NCI-H446 treated with DMSO at 0.1 percent for 48 hours (cell line): ENCODE results near the gene SLC15A3.
A peak's percentile ranks its signal among the peaks of the same experiment; 100 is the strongest.

ENCODE experiments used
- DNase-seq: peaks from one replicate; lab custom pipeline; 2025; lab: John Stamatoyannopoulos, UW

SLC15A3 gene

GRCh38 chr11:60945295-60945667 is 6.7 kb downstream of the SLC15A3 start:
- DNase-seq = no peak

- DNase-seq = no peak
Observed at GRCh38 chr11:60944490-60945294, 7.3 kb downstream of the SLC15A3 start.

- DNase-seq = peak; percentile 13
Observed at GRCh38 chr11:60942970-60943565, 8.9 kb downstream of the SLC15A3 start.

- no peak for DNase-seq
Observed at GRCh38 chr11:60942219-60942618, 9.8 kb downstream of the SLC15A3 start.

GRCh38 chr11:60941371-60942119 is 10.4 kb downstream of the SLC15A3 start:
- DNase-seq = no peak

- no peak for DNase-seq
Observed at GRCh38 chr11:60939855-60940254, 12.1 kb downstream of the SLC15A3 start.

GRCh38 chr11:60939301-60939700 is 12.7 kb downstream of the SLC15A3 start:
- no peak for DNase-seq

GRCh38 chr11:60938500-60938899 is 13.5 kb downstream of the SLC15A3 start:
- DNase-seq = no peak

- DNase-seq = no peak
Observed at GRCh38 chr11:60937811-60938210, 14.2 kb downstream of the SLC15A3 start.

- DNase-seq = no peak
Observed at GRCh38 chr11:60937144-60937527, 14.8 kb downstream of the SLC15A3 start.

- no peak for DNase-seq
Observed at GRCh38 chr11:60936467-60937143, 15.4 kb downstream of the SLC15A3 start.

- no peak for DNase-seq
Observed at GRCh38 chr11:60935676-60936442, 16.1 kb downstream of the SLC15A3 start.

- DNase-seq = no peak
Observed at GRCh38 chr11:60934790-60935605, 17.0 kb downstream of the SLC15A3 start.

- DNase-seq = no peak
Observed at GRCh38 chr11:60934124-60934789, 17.7 kb downstream of the SLC15A3 start.

- no peak for DNase-seq
Observed at GRCh38 chr11:60933416-60934123, 18.4 kb downstream of the SLC15A3 start.

- no peak for DNase-seq
Observed at GRCh38 chr11:60932605-60933356, 19.2 kb downstream of the SLC15A3 start.

GRCh38 chr11:60931917-60932316 is 20.1 kb downstream of the SLC15A3 start:
- DNase-seq = no peak

GRCh38 chr11:60930394-60930793 is 21.6 kb downstream of the SLC15A3 start:
- DNase-seq = no peak

GRCh38 chr11:60929764-60930163 is 22.2 kb downstream of the SLC15A3 start:
- DNase-seq = no peak
